ENCODE measurements around the gene CACNB1. TPM values are rescaled to one million over a fixed set of nuclear protein-coding genes. Genes with fewer than 3 reads are reported as not detected.

The CACNB1 gene
- total RNA-seq, 1 experiment from 2014 or later: 9.1 TPM

GRCh38 chr17:39200070-39200879 is 2.8 kb upstream of the CACNB1 start, which contains the start of gene RPL19:
TSS of gene RPL19 (plus strand) at chr17:39200283. CDS start at chr17:39200345, 62 bp downstream.
- peaks cover 44% of the 10 kb centered on the region for H3K79me2 ChIP-seq (ENCODE audit: low read length)
- H3K9me2 ChIP-seq (replicated peaks; ENCODE audit: insufficient read depth, low read length): no peaks in the 10 kb centered on the region
- peak within 1 kb of the TSS; percentile 90 for H3K9ac ChIP-seq (ENCODE audit: low read length)
- peaks cover 54% of the 10 kb centered on the region for H3K4me1 ChIP-seq (ENCODE audit: low read length)
- no peak for DNase-seq
- peaks cover 25% of the 10 kb centered on the region for H4K20me1 ChIP-seq (ENCODE audit: insufficient read depth, low read depth, low read length)
- H3K9me3 ChIP-seq (ENCODE audit: low read length): no peaks in the 10 kb centered on the region
- H3K4me2 ChIP-seq (ENCODE audit: low read depth, low read length, poor library complexity, severe bottlenecking): peak within 1 kb of the TSS; percentile 97
- peaks cover 34% of the 10 kb centered on the region for H3K36me3 ChIP-seq (ENCODE audit: insufficient read depth, low read length)
- H2AFZ ChIP-seq (ENCODE audit: low read length): peak within 1 kb of the TSS; percentile 91
- H3K4me3 ChIP-seq (ENCODE audit: low read length): peak within 1 kb of the TSS; percentile 77
- H3K27me3 ChIP-seq (ENCODE audit: low read length): no peaks in the 10 kb centered on the region
- peak within 1 kb of the TSS; percentile 88 for H3K27ac ChIP-seq (ENCODE audit: low read length)

- peaks cover 25% of the 10 kb centered on the region for H4K20me1 ChIP-seq (ENCODE audit: insufficient read depth, low read depth, low read length)
- H3K36me3 ChIP-seq (ENCODE audit: insufficient read depth, low read length): peaks cover 30% of the 10 kb centered on the region
- DNase-seq: peak; percentile 98
- peak overlapping the region; percentile 97 for H3K4me2 ChIP-seq (ENCODE audit: low read depth, low read length, poor library complexity, severe bottlenecking)
- H3K27me3 ChIP-seq (ENCODE audit: low read length): no peaks in the 10 kb centered on the region
- H2AFZ ChIP-seq (ENCODE audit: low read length): peak overlapping the region; percentile 91
- H3K9ac ChIP-seq (ENCODE audit: low read length): peak overlapping the region; percentile 90
- peak overlapping the region; percentile 88 for H3K27ac ChIP-seq (ENCODE audit: low read length)
- no peaks in the 10 kb centered on the region for H3K9me2 ChIP-seq (replicated peaks; ENCODE audit: insufficient read depth, low read length)
- peaks cover 50% of the 10 kb centered on the region for H3K79me2 ChIP-seq (ENCODE audit: low read length)
- H3K9me3 ChIP-seq (ENCODE audit: low read length): no peaks in the 10 kb centered on the region
- peaks cover 59% of the 10 kb centered on the region for H3K4me1 ChIP-seq (ENCODE audit: low read length)
- H3K4me3 ChIP-seq (ENCODE audit: low read length): peak overlapping the region; percentile 77
Measured at GRCh38 chr17:39199820-39200069, 2.3 kb upstream of the CACNB1 start.

GRCh38 chr17:39198186-39198566 is 707 bp upstream of the CACNB1 start:
- no peaks in the 10 kb centered on the region for H3K9me2 ChIP-seq (replicated peaks; ENCODE audit: insufficient read depth, low read length)
- H3K27ac ChIP-seq (ENCODE audit: low read length): peak overlapping the region; percentile 88
- H3K27me3 ChIP-seq (ENCODE audit: low read length): no peaks in the 10 kb centered on the region
- peak overlapping the region; percentile 97 for H3K4me2 ChIP-seq (ENCODE audit: low read depth, low read length, poor library complexity, severe bottlenecking)
- peak overlapping the region; percentile 77 for H3K4me3 ChIP-seq (ENCODE audit: low read length)
- H3K9me3 ChIP-seq (ENCODE audit: low read length): no peaks in the 10 kb centered on the region
- peaks cover 73% of the 10 kb centered on the region for H3K4me1 ChIP-seq (ENCODE audit: low read length)
- H3K79me2 ChIP-seq (ENCODE audit: low read length): peaks cover 62% of the 10 kb centered on the region
- peaks cover 26% of the 10 kb centered on the region for H3K36me3 ChIP-seq (ENCODE audit: insufficient read depth, low read length)
- peak; percentile 56 for DNase-seq
- peak overlapping the region; percentile 90 for H3K9ac ChIP-seq (ENCODE audit: low read length)
- peaks cover 22% of the 10 kb centered on the region for H4K20me1 ChIP-seq (ENCODE audit: insufficient read depth, low read depth, low read length)
- 0 out of 2 replicates have a peak overlapping the region, but pooled peaks have one; percentile 18 for H2AFZ ChIP-seq (ENCODE audit: low read length)

- H3K27me3 ChIP-seq (ENCODE audit: low read length): no peaks in the 10 kb centered on the region
- H3K9me2 ChIP-seq (replicated peaks; ENCODE audit: insufficient read depth, low read length): no peaks in the 10 kb centered on the region
- no peaks in the 10 kb centered on the region for H3K9me3 ChIP-seq (ENCODE audit: low read length)
- H3K79me2 ChIP-seq (ENCODE audit: low read length): peaks cover 58% of the 10 kb centered on the region
- H3K9ac ChIP-seq (ENCODE audit: low read length): peak overlapping the region; percentile 90
- H4K20me1 ChIP-seq (ENCODE audit: insufficient read depth, low read depth, low read length): peaks cover 13% of the 10 kb centered on the region; the same call in 1 of the 2 replicates
- DNase-seq: peak; percentile 88
- peak overlapping the region; percentile 77 for H3K4me3 ChIP-seq (ENCODE audit: low read length)
- peaks cover 19% of the 10 kb centered on the region for H3K36me3 ChIP-seq (ENCODE audit: insufficient read depth, low read length)
- H3K4me1 ChIP-seq (ENCODE audit: low read length): peaks cover 63% of the 10 kb centered on the region
- H3K27ac ChIP-seq (ENCODE audit: low read length): peak overlapping the region; percentile 81
- peak overlapping the region; percentile 97 for H3K4me2 ChIP-seq (ENCODE audit: low read depth, low read length, poor library complexity, severe bottlenecking)
- no peak overlapping the region for H2AFZ ChIP-seq (ENCODE audit: low read length)
Measured at GRCh38 chr17:39196808-39197291, 619 bp downstream of the CACNB1 start.

- Histone ChIP-seq H3K36me3 (ENCODE audit: insufficient read depth, low read length) (peaks cover 19% of the 10 kb centered on the region), H3K4me3 (ENCODE audit: low read length) (peak overlapping the region; percentile 77), H3K27ac (ENCODE audit: low read length) (peak overlapping the region; percentile 64), H3K9me2 (replicated peaks; ENCODE audit: insufficient read depth, low read length) (no peaks in the 10 kb centered on the region), H3K9me3 (ENCODE audit: low read length) (no peaks in the 10 kb centered on the region), H3K4me2 (ENCODE audit: low read depth, low read length, poor library complexity, severe bottlenecking) (peak overlapping the region; percentile 97), H2AFZ (ENCODE audit: low read length) (no peak overlapping the region), H3K4me1 (ENCODE audit: low read length) (peaks cover 58% of the 10 kb centered on the region), H3K9ac (ENCODE audit: low read length) (peak overlapping the region; percentile 90), H3K27me3 (ENCODE audit: low read length) (no peaks in the 10 kb centered on the region), H4K20me1 (ENCODE audit: insufficient read depth, low read depth, low read length) (peaks cover 13% of the 10 kb centered on the region; the same call in 1 of the 2 replicates), H3K79me2 (ENCODE audit: low read length) (peaks cover 54% of the 10 kb centered on the region)
- DNase-seq: no peak
Measured at GRCh38 chr17:39196241-39196807, 1.1 kb downstream of the CACNB1 start.

GRCh38 chr17:39195568-39196160 is 1.8 kb downstream of the CACNB1 start:
- Histone ChIP-seq H3K79me2 (ENCODE audit: low read length) (peaks cover 48% of the 10 kb centered on the region), H3K4me1 (ENCODE audit: low read length) (peaks cover 52% of the 10 kb centered on the region), H2AFZ (ENCODE audit: low read length) (no peak overlapping the region), H3K4me2 (ENCODE audit: low read depth, low read length, poor library complexity, severe bottlenecking) (peak overlapping the region; percentile 97), H3K36me3 (ENCODE audit: insufficient read depth, low read length) (peaks cover 16% of the 10 kb centered on the region), H4K20me1 (ENCODE audit: insufficient read depth, low read depth, low read length) (peaks cover 8% of the 10 kb centered on the region; the same call in 1 of the 2 replicates), H3K4me3 (ENCODE audit: low read length) (peak overlapping the region; percentile 77), H3K9me2 (replicated peaks; ENCODE audit: insufficient read depth, low read length) (no peaks in the 10 kb centered on the region), H3K27ac (ENCODE audit: low read length) (peak overlapping the region; percentile 64), H3K9ac (ENCODE audit: low read length) (peak overlapping the region; percentile 90), H3K9me3 (ENCODE audit: low read length) (no peaks in the 10 kb centered on the region), H3K27me3 (ENCODE audit: low read length) (no peaks in the 10 kb centered on the region)
- no peak for DNase-seq

GRCh38 chr17:39194985-39195524 is 2.4 kb downstream of the CACNB1 start:
- Histone ChIP-seq H2AFZ (ENCODE audit: low read length) (no peak overlapping the region), H3K4me1 (ENCODE audit: low read length) (peaks cover 52% of the 10 kb centered on the region), H3K4me2 (ENCODE audit: low read depth, low read length, poor library complexity, severe bottlenecking) (peak overlapping the region; percentile 97), H3K79me2 (ENCODE audit: low read length) (peaks cover 42% of the 10 kb centered on the region), H3K27ac (ENCODE audit: low read length) (peak overlapping the region; percentile 64; the same call in 1 of the 2 replicates), H3K27me3 (ENCODE audit: low read length) (no peaks in the 10 kb centered on the region), H3K9me2 (replicated peaks; ENCODE audit: insufficient read depth, low read length) (no peaks in the 10 kb centered on the region), H4K20me1 (ENCODE audit: insufficient read depth, low read depth, low read length) (peaks cover 8% of the 10 kb centered on the region; the same call in 1 of the 2 replicates), H3K36me3 (ENCODE audit: insufficient read depth, low read length) (peaks cover 15% of the 10 kb centered on the region), H3K4me3 (ENCODE audit: low read length) (no peak overlapping the region), H3K9ac (ENCODE audit: low read length) (peak overlapping the region; percentile 90), H3K9me3 (ENCODE audit: low read length) (no peaks in the 10 kb centered on the region)
- DNase-seq: no peak

Data from Karpas-422 (cell line).